ENCODE results near the gene SLC27A5. TPM values are rescaled to one million over a fixed set of nuclear protein-coding genes. Genes with fewer than 3 reads are reported as not detected.

Gene SLC27A5
- total RNA-seq, 4 donors from 2014 or later, result 1.8 to 10.2 (median 6.7) TPM

- no peaks in the 10 kb centered on the region for H3K9me3 ChIP-seq
- H3K27me3 ChIP-seq, result no peaks in the 10 kb centered on the region
- peak overlapping the region in 1 of 2 donors; percentile 94 for H3K27ac ChIP-seq
- H3K4me3 ChIP-seq, result no peak overlapping the region
- TF ChIP-seq CTCF (IDR thresholded peaks at IDR 0.05), result no peak
- TF ChIP-seq POLR2A (IDR thresholded peaks at IDR 0.05), result no peak
- H3K4me1 ChIP-seq, result peaks cover 11 to 12% of the 10 kb centered on the region in 2 donors
- peak in 1 of 2 donors; percentile 29 for DNase-seq
- no peaks in the 10 kb centered on the region for H3K36me3 ChIP-seq
- intact Hi-C loops (cut with DNase I; ENCODE audit: low total_unique reads), result no loop called here
Observed at GRCh38 chr19:58555920-58556621, 44.3 kb upstream of the SLC27A5 start.

GRCh38 chr19:58555369-58555885, 43.6 kb upstream of the SLC27A5 start:
- peaks cover 11 to 12% of the 10 kb centered on the region in 2 donors for H3K4me1 ChIP-seq
- intact Hi-C loops (cut with DNase I; ENCODE audit: low total_unique reads), result no loop called here
- DNase-seq, result no peak
- H3K27ac ChIP-seq, result peak overlapping the region; percentile 91 to 94
- no peaks in the 10 kb centered on the region for H3K9me3 ChIP-seq
- H3K36me3 ChIP-seq, result no peaks in the 10 kb centered on the region
- no peak for TF ChIP-seq CTCF (IDR thresholded peaks at IDR 0.05)
- TF ChIP-seq POLR2A (IDR thresholded peaks at IDR 0.05), result no peak
- no peaks in the 10 kb centered on the region for H3K27me3 ChIP-seq
- peak overlapping the region; percentile 69 to 77 for H3K4me3 ChIP-seq

- Histone ChIP-seq H3K36me3 (no peaks in the 10 kb centered on the region), H3K4me1 (peaks cover 11 to 12% of the 10 kb centered on the region in 2 donors), H3K4me3 (peak within 1 kb of the TSS; percentile 69 to 77), H3K27me3 (no peaks in the 10 kb centered on the region), H3K9me3 (no peaks in the 10 kb centered on the region), H3K27ac (peak within 1 kb of the TSS; percentile 91 to 94)
- intact Hi-C loops (cut with DNase I; ENCODE audit: low total_unique reads), result no loop called here
- peak; percentile 99 for DNase-seq
- TF ChIP-seq CTCF (IDR thresholded peaks at IDR 0.05), result peak in 1 of 4 experiments; percentile 19
- TF ChIP-seq POLR2A (IDR thresholded peaks at IDR 0.05), result peak in 1 of 2 donors; percentile 78
Observed at GRCh38 chr19:58554494-58555368, 42.9 kb upstream of the SLC27A5 start, which contains the start of gene CHMP2A. Gene CHMP2A (minus strand): TSS chr19:58555105. CDS start chr19:58554212, 893 bp downstream.

- Histone ChIP-seq H3K4me1 (peaks cover 11 to 12% of the 10 kb centered on the region in 2 donors), H3K9me3 (no peaks in the 10 kb centered on the region), H3K27ac (peak overlapping the region; percentile 91 to 94), H3K27me3 (no peaks in the 10 kb centered on the region), H3K4me3 (peak overlapping the region; percentile 69 to 77), H3K36me3 (no peaks in the 10 kb centered on the region)
- intact Hi-C loops (cut with DNase I; ENCODE audit: low total_unique reads), result no loop called here
- no peak for TF ChIP-seq POLR2A (IDR thresholded peaks at IDR 0.05)
- TF ChIP-seq CTCF (IDR thresholded peaks at IDR 0.05), result no peak
- peak in 1 of 2 donors; percentile 38 for DNase-seq
Observed at GRCh38 chr19:58553799-58554493, 42.2 kb upstream of the SLC27A5 start.

Data from uterus (tissue), 4 donors.